IPS DF 19.7 (cell line): ENCODE data around the gene MLXIP.
"Not testable (repeated sequence)": the region's sequence is repeated elsewhere in the genome, so short reads cannot be mapped to it uniquely, and the experiment has no call there.

Experiments
- DNase-seq: peaks from one replicate; pipeline ENCODE4 v3.0.0-alpha.2; 2013; ENCODE audit warnings: low read depth, low spot score

MLXIP gene

DNA sequence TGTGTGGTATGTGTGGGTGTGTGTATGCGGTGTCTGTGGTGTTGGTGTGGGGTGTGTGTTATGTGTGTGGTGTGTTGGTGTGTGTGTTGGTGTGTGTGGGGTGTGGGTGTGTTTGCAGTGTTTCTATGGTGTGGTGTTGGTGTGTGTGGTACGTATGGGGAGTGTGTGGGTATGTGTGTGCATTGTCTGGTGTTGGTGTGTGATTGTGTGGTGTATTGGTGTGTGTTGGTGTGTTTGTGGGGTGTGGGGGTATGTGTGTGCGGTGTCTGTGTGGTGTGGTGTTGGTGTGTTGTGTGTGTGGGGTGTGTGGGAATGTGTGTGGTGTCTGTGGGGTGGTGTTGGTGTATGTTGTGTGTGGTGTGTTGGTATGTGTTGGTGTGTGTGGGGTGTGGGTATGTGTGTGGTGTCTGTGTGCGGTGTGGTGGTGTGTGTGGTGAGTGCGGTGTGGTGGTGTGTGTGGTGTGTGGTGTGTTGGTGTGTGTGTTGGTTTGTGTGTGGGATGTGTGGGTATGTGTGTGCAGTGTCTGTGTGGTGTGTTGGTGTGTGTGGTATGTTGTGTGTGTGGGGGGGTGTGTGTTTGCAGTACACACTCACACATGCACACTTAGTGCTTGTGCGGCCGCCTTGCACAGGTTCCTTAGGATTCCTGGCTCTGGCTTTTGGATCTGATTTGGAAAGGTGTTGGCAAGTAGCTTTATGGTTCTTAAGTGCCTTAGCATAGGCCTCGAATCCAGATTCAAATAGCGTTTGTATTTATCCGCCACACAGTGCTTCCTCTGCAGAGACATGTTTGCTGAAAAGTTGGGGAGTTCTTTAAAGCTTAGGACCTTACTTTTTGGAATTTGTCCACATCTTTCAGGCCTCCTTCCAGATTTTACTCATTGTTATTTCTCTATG, 16.4 kb downstream of the MLXIP start:
- DNase-seq: no peak

DNA sequence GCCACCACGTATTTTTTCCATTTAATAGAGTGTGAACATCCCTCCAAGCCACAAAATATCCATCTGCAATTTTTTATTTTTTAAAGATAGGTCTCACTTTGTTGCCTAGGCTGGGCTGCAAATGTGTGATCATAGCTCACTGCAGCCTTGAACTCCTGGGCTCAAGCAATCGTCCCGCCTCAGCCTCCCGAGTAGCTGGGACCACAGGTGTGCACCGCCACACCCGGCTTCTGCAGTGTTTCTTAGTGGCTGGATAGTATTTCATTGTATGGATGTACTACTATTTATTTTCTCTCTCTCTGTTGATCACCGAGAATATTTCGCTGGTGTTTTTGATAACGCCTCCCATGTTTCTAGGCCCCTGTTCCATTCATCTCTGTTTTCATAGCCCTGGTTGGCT, 17.5 kb downstream of the MLXIP start:
- DNase-seq: no peak

- DNase-seq: no peak
Measured at GRCh38 chr12:122096591-122097149, 18.1 kb downstream of the MLXIP start.

GRCh38 chr12:122097584-122097926, 19.0 kb downstream of the MLXIP start:
- DNase-seq: no peak

GRCh38 chr12:122097927-122098756, 19.6 kb downstream of the MLXIP start:
- DNase-seq: no peak

DNA sequence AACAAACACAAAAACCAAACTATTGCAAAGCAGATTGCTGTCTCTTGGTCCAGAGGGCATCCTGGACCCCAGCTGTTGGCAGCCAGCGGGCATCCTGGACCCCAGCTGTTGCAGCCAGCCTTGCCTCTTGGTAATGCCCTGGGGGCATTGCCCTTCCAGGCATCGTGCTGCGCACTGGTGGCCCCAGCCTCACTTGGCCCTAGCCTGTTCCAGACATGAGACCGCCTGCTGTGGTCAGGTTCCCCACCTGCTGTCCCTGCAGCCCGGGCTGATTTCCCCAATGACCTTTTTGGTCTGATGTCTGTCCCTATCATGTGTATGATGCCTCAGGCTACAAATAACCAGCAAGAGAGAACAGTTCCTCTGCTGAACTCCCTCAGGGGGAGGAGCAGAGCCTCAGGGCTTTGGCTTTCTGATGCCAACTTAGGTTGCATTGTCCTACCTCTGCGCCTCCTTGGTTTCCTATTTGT, 20.8 kb downstream of the MLXIP start:
- DNase-seq: no peak

DNA sequence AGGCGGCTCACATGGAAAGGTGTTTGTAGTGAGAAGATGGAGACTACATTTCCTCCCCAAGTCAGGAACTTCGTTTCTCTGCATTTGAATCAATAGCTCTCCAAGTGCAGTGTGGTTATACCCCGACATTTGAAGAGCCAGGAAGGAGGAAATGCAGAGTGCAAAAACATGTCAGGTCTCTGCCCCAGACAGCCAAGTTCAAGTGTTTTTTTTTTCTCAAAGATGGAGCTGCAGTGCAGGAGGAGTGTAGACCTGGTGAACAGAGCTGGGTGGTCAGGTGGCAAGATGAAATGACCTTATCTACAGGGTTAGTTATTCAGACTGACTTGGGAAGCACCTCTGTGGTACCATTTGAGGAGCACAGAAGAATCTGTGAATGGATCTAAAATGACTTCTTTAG, 21.3 kb downstream of the MLXIP start:
- DNase-seq: no peak

DNA sequence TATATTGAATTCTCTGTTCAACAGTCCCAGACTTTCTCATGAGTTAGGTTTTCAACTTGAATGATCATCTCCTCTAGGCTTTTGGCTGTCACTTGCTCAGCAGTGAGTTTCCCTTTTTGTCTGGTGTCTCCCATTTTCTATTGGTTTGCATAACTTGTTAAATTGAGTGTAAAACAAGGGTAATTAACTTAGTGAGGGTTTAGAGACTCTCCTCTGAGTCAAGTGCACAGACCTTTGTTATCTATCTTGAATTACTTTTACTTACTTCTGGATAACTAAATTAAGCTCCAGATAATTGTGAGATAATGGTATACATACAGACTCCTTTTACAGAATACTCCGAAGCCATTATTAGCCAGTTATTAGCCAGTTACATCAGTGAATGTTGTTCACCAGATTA, 22.0 kb downstream of the MLXIP start:
- no peak for DNase-seq

DNA sequence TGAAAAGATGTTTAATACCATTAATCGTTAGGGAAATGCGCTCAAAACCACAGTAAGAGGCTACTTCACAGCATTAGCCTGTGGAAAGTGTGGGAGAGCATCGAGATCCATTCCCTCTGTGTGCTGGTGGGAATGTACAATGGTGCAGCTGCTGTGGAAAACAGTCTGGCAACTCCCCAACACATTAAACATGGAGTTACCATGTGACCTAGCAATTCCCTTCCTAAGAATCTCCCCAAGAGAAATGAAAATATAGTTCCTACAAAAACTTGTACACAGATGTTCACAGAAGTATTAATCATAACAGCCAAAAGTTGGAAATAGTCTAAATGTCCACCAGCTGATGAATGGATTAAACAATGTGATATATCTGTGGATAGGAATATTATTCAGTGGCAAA, 23.8 kb downstream of the MLXIP start:
- DNase-seq: no peak

- DNase-seq: no peak
Measured at GRCh38 chr12:122104844-122105243, 26.3 kb downstream of the MLXIP start.

GRCh38 chr12:122105496-122105895, 26.9 kb downstream of the MLXIP start:
- not testable (repeated sequence) for DNase-seq

DNA sequence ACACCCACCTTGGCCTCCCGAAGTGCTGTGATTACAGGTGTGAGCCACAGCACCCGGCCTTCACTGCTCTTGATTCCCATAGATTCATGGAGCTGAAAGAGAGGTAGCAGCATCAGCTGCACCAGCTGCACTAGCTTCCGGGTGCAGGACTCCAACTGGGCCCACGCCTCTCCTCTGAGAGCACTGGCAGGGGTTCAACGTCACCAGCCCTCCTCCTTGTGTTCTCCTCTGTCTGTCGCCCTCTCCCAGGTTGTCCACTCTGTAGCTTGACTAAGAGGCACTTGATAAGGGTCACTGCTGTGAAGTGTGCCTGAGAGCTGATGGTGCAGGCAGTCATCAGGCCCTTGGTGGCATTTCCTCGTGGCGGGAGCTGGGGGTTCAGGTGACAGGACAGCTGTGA, 28.3 kb downstream of the MLXIP start:
- no peak for DNase-seq

DNA sequence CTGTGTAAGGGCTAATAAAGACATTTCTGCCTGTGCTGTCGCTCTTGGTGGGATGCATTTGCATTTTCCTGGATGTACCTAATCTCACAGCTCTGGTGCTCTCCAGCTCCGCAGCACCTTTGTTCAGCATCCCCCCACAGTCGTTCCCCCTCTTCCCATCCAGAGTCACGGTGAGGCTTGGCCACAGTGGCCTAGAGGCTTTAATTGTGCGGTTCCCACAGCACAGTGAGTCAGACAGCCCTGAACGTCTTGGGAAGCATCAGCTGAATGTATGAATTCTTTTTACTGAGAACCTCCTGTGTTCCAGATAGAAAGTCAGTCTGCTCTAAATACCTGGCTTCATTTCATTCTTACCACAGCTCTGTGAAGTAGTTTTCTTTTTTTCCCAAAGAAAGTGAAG, 28.7 kb downstream of the MLXIP start:
- no peak for DNase-seq

DNA sequence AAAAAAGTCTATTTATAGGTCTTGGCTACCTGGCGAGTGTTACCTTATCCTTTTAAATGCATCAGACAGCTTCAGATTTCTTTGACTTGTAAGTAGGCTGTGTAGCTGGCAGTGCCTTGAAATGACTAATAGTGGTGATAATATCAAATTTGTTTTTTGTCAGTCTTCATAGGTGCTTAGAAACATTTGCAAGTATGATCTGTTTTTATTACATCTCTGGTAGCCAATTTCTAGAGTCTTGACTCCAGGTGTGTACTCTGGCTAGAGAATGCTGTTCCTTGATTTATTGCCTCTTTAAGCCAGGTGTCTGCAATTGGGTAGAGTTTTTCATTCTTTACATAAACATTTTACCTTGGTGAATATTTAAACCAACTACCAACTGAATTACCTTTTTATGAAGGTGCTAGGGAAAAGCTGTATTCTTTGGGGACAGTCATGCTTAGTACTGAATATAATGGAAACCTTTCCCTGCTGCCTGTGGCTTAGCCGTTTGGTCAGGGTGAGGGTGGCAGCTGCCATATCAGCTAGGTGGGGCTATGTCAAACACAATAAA, 32.6 kb downstream of the MLXIP start:
- DNase-seq: no peak

DNA sequence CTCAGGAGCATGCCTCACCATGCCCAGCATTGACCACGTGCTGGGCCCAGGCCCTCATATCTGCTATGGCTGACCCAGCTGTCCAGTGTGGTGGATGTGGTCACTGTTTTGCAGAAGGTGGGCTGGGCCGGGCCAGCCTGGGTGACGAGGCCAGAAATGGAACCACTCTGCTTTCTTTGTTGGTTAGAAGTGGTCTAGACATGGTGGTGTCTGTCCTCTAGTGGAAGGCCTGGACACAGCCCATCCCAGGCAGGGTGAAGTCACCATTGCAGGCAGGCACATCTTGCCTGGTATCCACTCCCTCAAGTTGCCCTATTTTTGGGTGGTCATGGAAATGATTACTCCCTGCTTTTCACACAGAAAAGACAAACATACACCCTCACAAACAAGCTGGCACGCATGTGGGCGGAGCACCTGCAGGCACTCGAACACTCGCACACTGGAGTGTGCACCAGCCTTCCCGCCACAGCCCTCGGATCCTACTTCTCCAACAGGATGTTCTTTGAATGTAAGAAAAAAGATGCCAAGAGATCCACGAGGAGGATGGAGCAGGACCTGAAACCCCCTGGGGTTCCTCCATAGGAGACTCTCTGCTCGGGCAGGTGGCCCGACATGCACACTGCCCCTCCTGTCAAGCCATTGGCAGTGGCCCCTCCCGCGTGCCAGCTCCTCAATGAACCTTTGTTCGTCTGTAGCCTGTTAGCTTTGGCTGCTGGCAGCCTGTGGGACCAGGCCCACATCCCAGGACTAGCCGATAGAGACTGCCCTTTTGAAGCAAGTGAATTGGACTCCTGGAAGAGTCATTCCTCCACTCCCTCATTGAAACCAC, 38.4 kb downstream of the MLXIP start:
- DNase-seq: no peak

DNA sequence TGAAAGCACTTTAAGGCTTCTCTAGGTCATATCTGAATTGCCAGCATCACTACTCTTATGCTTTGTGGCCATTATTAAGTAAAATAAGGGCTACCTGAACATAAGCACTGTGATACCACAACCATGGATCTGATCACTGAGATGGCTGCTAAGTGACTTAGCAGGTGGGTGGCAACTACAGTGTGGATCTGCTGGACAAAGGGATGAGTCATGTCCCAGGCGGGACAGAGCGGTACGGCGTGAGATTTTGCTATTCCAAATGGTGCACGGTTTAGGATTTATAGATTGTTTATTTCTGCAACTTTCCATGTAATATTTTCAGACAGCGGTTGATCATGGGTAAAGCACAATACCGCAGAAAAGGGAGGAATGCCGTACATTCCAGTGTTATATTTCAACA, 39.4 kb downstream of the MLXIP start:
- DNase-seq: no peak

DNA sequence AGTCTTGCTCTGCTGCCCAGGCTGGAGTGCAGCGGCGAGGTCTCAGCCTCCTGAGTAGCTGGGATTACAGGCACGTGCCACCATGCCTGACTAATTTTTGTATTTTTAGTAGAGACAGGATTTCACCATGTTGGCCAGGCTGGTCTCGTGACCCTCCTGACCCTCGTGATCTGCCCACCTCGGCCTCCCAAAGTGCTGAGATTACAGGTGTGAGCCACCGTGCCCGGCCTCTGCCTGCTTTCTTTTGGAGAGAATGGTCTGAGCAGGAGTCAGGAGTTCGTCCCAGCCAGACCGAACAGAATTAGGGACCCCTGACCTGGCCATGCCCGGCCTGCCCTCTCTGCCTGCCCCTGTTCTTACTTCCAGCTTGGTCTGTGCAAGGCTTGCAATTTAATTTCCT, 42.8 kb downstream of the MLXIP start:
- not testable (repeated sequence) for DNase-seq

GRCh38 chr12:122121745-122122144, 43.2 kb downstream of the MLXIP start:
- DNase-seq: no peak

GRCh38 chr12:122123051-122123760, 44.6 kb downstream of the MLXIP start:
- DNase-seq: no peak

GRCh38 chr12:122123761-122124145, 45.2 kb downstream of the MLXIP start:
- DNase-seq: no peak

DNA sequence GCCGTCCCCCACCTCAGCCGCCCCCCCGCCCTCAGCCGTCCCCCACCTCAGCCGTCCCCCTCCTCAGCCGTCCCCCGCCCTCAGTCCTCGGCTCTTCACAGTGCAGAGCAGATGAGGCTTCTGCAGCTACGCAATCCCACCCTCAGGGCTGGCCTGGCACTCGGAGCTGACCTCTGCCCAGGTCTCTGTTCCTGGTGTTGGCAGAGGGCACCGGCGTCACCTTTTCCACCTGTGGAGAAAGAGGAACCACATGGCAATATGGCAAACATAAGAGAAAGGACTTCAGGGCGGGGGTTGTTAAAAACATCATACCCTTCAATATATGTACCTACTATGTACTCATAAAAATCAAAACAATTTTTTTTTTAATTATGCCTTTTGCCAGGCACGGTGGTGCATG, 45.8 kb downstream of the MLXIP start:
- DNase-seq: no peak
